ENCODE data around the gene TFRC.

DNA sequence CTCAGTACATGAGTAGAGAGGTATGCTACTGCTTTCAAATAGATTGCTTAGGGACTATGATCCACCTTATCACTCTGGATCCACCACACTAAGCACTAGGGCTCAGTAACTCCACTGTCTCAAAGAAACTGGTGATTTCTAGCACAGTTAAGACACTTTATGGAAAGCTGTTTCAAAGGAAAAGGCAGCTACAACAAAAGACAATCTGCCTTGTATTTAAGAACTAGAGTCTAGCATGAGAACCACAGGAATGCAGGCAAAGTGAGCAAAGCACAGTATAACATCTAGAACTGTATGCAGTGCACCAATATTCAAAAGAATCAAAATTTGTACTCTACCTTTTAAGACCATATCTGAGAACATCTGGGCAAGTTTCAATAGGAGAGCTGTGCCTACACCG, 17.9 kb downstream of the TFRC start:
- TF ChIP-seq ZBTB33 (IDR thresholded peaks at IDR 0.05; ENCODE audit: extremely low read depth, insufficient replicate concordance, low read length) (no peak), CBX3 (IDR thresholded peaks at IDR 0.05; ENCODE audit: low read depth) (no peak), EGR1 (IDR thresholded peaks at IDR 0.05; ENCODE audit: low read depth) (no peak), POLR2A (IDR thresholded peaks at IDR 0.05; ENCODE audit: borderline replicate concordance, extremely low read depth, insufficient read depth, insufficient read length) (no peak), POLR2AphosphoS5 (IDR thresholded peaks at IDR 0.05; ENCODE audit: low read depth, low read length) (no peak), EZH2phosphoT487 (IDR thresholded peaks at IDR 0.05; ENCODE audit: borderline replicate concordance) (no peak), ZNF274 (IDR thresholded peaks at IDR 0.05; ENCODE audit: low read depth, low read length) (no peak), EZH2 (IDR thresholded peaks at IDR 0.05) (no peak), FOSL1 (IDR thresholded peaks at IDR 0.05; ENCODE audit: low read depth) (no peak)
- TF ChIP-seq, protein P1, sequence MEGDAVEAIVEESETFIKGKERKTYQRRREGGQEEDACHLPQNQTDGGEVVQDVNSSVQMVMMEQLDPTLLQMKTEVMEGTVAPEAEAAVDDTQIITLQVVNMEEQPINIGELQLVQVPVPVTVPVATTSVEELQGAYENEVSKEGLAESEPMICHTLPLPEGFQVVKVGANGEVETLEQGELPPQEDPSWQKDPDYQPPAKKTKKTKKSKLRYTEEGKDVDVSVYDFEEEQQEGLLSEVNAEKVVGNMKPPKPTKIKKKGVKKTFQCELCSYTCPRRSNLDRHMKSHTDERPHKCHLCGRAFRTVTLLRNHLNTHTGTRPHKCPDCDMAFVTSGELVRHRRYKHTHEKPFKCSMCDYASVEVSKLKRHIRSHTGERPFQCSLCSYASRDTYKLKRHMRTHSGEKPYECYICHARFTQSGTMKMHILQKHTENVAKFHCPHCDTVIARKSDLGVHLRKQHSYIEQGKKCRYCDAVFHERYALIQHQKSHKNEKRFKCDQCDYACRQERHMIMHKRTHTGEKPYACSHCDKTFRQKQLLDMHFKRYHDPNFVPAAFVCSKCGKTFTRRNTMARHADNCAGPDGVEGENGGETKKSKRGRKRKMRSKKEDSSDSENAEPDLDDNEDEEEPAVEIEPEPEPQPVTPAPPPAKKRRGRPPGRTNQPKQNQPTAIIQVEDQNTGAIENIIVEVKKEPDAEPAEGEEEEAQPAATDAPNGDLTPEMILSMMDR (IDR thresholded peaks at IDR 0.05 in 2 of 3, conservative IDR thresholded peaks at IDR 0.05 in 1 of 3; ENCODE audit: borderline replicate concordance in 1 of 3, insufficient read depth in 1 of 3, low read depth in 2 of 3, low read length in 2 of 3): no peak
- TF ChIP-seq, protein P2, sequence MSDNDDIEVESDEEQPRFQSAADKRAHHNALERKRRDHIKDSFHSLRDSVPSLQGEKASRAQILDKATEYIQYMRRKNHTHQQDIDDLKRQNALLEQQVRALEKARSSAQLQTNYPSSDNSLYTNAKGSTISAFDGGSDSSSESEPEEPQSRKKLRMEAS (IDR thresholded peaks at IDR 0.05): no peak
